GM12892 (cell line): ENCODE measurements around the gene DMBX1.

ENCODE experiments used
- POLR2A ChIP-seq: IDR thresholded peaks from 2 replicates; pipeline ENCODE4 v1.6.1; 2011; ENCODE audit warnings: low read depth, low read length, control low read depth
- POLR2AphosphoS5 ChIP-seq: IDR thresholded peaks from 2 replicates; pipeline ENCODE4 v1.6.1; 2011; ENCODE audit warnings: low read depth, low read length, control low read depth

DNA sequence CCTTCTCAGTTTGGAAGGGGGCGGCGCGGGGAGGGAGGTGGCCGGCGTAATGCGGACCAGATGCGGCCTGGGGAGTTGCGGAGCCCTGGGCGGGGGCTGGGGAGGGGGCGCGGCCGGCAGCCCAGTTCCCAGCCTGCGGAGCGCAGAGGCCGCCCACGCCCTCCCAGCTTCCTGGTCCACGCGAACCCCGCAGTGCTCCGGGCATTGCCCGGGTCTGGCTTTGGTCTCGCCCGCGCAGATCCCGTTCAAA is 695 bp downstream of the DMBX1 start:
- TF ChIP-seq POLR2A, result no peak
- no peak for TF ChIP-seq POLR2AphosphoS5
